ENCODE results near the gene ROR2.

Gene ROR2

DNA sequence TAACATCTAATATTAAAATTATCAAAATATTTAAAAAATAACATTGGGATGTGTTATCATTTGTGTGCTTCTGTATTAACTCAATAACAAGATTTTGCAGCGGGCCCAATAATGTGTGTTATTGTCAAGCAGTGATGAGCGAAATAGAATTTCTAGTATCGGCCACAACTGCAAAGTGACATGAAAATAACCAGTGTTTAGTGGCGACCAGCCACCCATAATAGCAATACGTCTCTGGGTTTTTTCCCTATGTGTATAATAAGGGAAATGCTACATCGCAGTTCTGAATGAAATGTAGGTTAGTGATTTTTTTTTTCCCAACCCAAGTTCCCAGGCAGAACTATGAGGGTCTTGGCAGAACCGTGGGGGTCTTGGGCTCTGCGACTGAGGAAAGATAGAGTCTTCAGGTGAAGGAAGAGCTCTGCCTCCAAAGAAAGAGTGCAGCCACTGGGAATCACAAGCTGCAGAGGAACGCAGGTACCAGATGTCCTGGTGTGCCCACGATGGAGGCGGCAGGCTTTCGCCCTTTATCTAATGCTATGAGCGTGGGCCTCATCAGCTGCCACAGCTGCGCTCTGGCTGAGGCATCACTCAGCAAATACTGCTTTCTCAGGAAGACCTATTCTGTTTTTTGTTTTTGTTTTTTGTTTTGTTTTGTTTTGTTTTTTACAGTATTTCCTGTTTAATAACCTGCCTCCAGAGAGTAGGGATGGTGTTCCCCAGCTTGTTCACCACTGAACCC is 235.0 kb downstream of the ROR2 start:
- ATAC-seq (no peak), DNase-seq (no peak)

- peak; percentile 52 for DNase-seq
- no peak for ATAC-seq
Observed at GRCh38 chr9:91714020-91714806, 235.8 kb downstream of the ROR2 start.

DNA sequence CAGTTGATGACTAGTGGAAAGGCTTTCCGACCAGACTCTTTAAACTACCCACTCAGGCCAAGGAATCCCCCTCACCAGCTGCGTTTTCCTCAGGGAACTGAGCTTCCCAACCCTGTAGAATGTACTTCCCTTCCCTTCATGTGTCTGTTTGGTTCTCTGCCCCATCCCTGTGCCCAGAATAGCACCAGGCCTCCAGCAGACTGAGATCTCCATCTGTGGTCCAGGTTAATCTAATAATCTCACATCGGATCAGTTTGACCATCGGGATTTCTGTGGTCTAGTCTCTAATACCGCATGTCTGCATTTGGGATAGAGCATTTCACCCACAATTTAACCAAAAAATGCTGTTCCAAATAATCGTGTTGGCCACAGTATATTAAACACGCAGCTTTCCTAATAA is 237.2 kb downstream of the ROR2 start:
- no peak for DNase-seq
- ATAC-seq = no peak

DNA sequence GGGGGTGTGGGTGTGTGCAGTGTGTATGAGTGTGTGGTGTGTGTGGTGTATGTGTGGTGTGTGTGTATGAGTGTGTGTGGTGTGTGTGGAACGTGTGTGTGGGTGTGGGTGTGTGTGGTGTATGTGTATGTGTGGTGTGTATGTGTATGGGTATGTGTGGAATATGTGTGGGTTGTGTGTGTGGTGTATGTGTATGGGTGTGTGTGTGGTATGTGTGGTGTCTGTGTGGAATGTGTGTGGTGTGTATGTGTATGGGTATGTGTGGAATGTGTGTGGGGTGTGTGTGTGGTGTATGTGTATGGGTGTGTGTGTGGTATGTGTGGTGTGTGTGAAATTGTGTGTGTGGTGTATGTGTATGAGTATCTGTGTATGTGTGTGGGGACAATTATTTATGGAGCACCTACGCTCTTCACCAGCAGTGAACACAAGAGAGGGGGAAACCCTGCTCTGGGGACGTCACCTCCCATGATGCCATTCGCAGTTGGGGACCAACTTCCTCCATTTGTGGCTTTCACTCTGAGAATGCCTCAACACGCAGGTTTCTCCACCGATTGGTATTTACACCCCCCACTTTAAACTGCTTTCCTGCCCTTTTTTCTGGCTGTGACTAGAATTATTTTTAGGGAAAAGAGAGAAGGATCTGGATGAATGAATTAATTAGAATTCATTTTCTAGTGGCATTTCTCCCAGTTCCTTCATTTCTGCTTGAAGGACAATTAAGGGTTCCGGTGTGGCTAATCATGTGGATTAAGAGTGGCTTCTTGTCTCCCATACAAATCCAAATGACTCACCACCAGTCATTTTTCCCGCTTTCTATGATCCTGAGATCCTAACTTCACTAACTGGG is 238.1 kb downstream of the ROR2 start:
- ATAC-seq (peak; percentile 96), DNase-seq (peak; percentile 74)

- no peak for ATAC-seq
- no peak for DNase-seq
Observed at GRCh38 chr9:91710158-91710557, 239.9 kb downstream of the ROR2 start.

- DNase-seq = no peak
- ATAC-seq = no peak
Observed at GRCh38 chr9:91705386-91705785, 244.6 kb downstream of the ROR2 start.

- ATAC-seq (no peak), DNase-seq (no peak)
Observed at GRCh38 chr9:91700475-91700874, 249.6 kb downstream of the ROR2 start.

- peak; percentile 52 for ATAC-seq
Observed at GRCh38 chr9:91698266-91698665, 251.8 kb downstream of the ROR2 start.

DNA sequence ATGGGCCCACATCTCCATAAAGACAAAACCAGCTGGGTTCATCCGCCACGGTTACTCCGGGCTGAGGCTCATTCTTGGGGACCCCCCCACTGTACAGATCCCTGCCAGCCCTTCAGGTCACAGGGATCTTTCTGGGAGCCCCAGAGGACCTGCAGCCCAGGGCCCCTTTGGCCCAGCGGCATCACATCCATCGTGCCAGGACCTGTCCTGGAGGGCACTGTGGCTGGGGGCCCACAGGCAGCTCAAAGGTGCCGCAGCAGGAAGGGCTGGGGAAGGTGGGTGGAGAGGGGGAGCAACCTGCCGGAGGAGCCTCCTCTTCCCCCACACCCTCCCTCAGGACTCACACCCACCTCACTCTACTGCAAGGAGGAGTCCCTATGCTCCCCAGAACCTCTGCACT is 252.8 kb downstream of the ROR2 start:
- DNase-seq (no peak), ATAC-seq (peak; percentile 8)

More at GRCh38 chr9:91698266-91698665, 251.8 kb downstream of the ROR2 start:
- DNase-seq = no peak

DNA sequence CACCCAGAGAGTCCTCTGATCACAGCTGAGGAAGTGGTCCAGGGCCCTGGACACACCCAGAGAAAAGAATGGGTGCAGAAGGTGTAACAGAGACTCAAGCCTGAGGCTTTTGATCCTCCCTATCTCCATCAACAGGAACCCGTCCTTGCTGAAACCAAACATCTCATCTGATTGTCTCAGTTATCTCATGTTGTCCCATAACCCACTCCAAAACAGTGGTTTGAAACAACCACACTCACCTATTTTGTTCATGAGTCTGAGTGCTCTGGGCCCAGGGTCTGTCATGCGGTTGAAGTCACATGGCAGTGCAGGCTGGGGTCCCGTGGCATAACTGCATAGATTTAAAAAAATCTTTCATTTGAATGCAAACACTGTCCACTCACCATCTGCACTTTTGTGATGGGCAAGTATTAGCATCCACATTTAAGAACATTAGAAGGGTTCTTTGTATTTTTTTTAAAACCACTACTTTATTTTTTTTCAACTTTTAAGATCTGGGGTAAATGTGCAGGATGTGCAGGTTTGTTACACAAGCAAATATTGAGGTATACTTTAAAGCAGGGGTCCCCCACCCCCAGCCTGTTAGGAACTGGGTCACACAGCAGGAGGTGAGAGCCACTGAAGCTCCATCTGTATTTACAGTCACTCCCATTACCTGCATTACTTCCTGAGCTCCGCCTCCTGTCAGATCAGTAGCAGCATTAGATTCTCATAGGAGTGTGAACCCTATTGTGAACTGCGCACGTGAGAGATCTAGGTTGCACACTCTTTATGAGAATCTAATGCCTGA is 255.8 kb downstream of the ROR2 start:
- DNase-seq (no peak), ATAC-seq (no peak)

- ATAC-seq = no peak
- DNase-seq = no peak
Observed at GRCh38 chr9:91693226-91693625, 256.8 kb downstream of the ROR2 start.

GRCh38 chr9:91690540-91691249 is 259.3 kb downstream of the ROR2 start:
- no peak for DNase-seq

DNA sequence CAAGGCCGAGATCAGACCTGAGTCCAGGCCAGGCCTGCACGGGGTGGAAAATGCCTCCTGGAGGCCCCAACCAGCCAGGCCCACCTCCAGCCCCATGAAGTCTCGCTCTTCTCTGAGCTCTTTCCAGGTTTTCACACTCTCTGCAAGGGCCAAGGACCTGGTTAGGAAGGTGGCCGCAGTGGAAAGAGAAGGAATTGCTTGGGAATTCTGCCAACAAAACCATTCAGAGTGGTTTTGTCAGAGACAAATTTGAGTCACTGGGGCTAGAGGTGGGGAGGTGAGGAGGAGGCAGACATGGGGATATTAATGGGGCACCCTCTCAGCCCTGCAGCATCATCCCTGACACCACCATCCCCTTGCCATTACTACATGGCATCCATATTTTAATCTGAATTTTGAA is 261.0 kb downstream of the ROR2 start:
- ATAC-seq = no peak
- no peak for DNase-seq

More at GRCh38 chr9:91690540-91691249, 259.3 kb downstream of the ROR2 start:
- no peak for ATAC-seq

GRCh38 chr9:91683269-91683668 is 266.8 kb downstream of the ROR2 start:
- ATAC-seq (no peak), DNase-seq (no peak)

DNA sequence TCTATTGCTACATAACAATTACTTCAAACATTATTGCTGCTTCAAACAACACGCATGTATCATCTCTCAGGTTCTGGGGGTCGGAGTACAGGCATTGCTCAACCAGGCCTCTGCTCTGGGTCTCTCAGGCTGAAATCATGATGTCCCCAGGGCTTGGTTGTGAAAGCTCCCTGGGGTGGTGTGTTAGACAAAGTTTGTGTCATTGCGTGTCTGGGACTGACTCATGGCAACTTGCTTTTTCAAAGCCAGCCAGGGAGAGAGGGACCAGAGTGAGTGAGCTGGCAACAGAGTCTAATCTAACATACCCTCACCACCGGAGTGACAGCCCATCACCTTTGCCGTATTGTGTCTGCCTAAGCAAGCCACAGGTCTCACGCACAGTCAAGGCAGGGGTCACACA is 267.2 kb downstream of the ROR2 start:
- ATAC-seq = no peak
- no peak for DNase-seq

GRCh38 chr9:91681461-91682305 is 268.3 kb downstream of the ROR2 start:
- ATAC-seq (peak; percentile 92), DNase-seq (peak; percentile 82)

GRCh38 chr9:91680998-91681397 is 269.0 kb downstream of the ROR2 start:
- ATAC-seq (no peak), DNase-seq (no peak)

DNA sequence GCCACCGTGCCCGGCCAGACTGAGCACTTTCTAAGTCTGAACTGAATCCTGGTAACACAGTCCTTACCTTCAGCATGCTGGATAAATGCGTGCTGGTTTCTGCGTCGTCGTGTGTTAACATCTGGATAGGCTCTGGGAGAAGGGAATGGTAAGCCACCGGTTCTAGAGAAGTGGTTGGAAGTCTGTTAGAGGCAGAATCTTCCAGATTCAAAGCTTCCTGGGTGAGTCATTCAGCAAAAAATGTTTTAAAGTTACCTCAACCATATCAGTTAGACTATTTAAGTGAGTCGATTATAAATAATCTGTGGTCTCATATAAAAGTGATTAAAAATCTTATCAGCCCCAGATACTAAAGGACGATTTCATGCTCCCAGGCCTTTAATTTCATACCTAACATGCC is 269.9 kb downstream of the ROR2 start:
- DNase-seq (no peak), ATAC-seq (no peak)

- DNase-seq (no peak), ATAC-seq (no peak)
Observed at GRCh38 chr9:91678807-91679580, 271.0 kb downstream of the ROR2 start.

Measured in stimulated activated naive CD8-positive, alpha-beta T cell treated with anti-CD3 and anti-CD28 coated beads, Interleukin-15, Interleukin-2, amounts not matched to agents 100 U/mL and 50 U/mL, for 24 hours (primary cell).